Measurements from ENCODE around the gene LARGE2. TPM values are rescaled to one million over a fixed set of nuclear protein-coding genes. Genes with fewer than 3 reads are reported as not detected.
"Not testable (repeated sequence)": the region's sequence is repeated elsewhere in the genome, so short reads cannot be mapped to it uniquely, and the experiment has no call there.

The LARGE2 gene
- total RNA-seq, 6 experiments from 2014 or later, result 0.43 to 3.5 (median 2.4) TPM

DNA sequence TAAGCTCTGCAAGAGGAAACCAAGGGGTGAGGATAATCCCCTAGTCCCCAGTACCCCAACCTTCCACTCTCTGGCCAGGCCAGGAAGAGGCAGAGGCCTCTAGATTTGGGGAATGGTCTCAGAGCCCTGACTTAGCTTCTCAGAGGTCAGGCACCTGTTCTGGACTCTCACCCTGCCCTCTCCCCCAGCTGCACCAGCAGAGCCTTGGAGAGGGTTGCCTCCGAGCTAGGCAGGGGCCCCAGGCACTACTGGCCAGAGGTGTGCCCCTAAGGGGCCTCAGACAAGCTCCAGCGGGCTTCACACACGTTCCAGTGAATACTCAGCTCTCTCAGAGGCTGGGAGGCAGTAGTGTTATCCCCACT is 23.4 kb upstream of the LARGE2 start:
- no peak overlapping the region for H3K27ac ChIP-seq
- H3K27me3 ChIP-seq, result no peaks in the 10 kb centered on the region
- peaks cover 0 to 5% (median 2%) of the 10 kb centered on the region in 4 donors for H3K4me1 ChIP-seq
- ATAC-seq, result no peak
- WGBS (ENCODE audit: insufficient coverage, low coverage, low lambda C conversion rate, missing lambda C conversion rate), result 20% methylated on average over 1 of the region's 3 CpGs
- TF ChIP-seq POLR2A (IDR thresholded peaks at IDR 0.05) (no peak), CTCF (IDR thresholded peaks at IDR 0.05) (no peak)
- H3K36me3 ChIP-seq, result no peaks in the 10 kb centered on the region
- no peak overlapping the region for H3K4me3 ChIP-seq
- DNase-seq, result no peak
- no peaks in the 10 kb centered on the region for H3K9me3 ChIP-seq
- intact Hi-C loops (cut with DNase I), result no loop called here

DNA sequence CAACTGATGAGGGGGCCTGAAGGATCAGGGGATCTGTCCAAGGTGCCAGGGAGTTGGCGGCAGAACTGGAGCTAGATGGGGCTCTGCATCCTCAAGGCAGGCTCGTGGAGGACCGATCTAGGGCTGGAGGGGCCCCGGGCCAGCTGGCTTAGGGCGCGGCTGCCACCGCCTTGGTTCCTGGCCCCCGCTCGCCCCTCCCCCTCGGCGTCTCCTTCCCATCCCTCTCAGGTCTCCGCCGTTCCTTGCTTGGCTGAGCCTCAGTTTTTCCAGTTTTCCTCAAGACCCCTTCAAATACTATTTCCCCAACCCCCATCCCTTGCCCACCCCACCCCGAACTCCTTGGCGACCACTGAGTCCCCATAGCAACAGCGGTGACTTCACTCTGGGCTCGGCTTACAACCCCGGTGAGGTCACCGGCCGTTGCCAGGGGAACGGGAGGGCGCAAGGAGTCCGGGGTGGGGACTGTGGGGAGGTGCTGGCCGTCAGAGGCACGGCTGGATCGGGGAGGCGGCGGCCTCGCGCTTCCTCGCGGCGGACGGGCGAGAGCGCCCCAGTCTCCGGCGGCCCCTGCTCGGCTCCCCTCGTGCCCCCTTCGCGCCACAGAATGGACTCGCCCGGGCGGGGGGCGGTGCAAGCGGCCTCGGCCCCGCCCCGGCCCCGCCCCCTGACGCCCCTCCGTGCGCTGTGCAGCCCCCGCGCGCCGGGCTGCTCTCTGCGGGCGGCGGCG is 22.8 kb upstream of the LARGE2 start:
- H3K27ac ChIP-seq, result no peak overlapping the region
- ATAC-seq (peak; percentile 70 to 88 (median 77)), DNase-seq (peak; percentile 79 to 83 (median 80))
- H3K4me1 ChIP-seq, result peaks cover 0 to 5% (median 2%) of the 10 kb centered on the region in 4 donors
- H3K9me3 ChIP-seq, result no peaks in the 10 kb centered on the region
- WGBS (ENCODE audit: insufficient coverage, low coverage, low lambda C conversion rate, missing lambda C conversion rate), result 5% methylated on average over 16 of the region's 62 CpGs
- H3K4me3 ChIP-seq, result peak overlapping the region; percentile 42 to 59 (median 50)
- no peaks in the 10 kb centered on the region for H3K36me3 ChIP-seq
- no peak for TF ChIP-seq POLR2A (IDR thresholded peaks at IDR 0.05)
- no peak for TF ChIP-seq CTCF (IDR thresholded peaks at IDR 0.05)
- H3K27me3 ChIP-seq, result no peaks in the 10 kb centered on the region
- intact Hi-C loops (cut with DNase I), result no loop called here

DNA sequence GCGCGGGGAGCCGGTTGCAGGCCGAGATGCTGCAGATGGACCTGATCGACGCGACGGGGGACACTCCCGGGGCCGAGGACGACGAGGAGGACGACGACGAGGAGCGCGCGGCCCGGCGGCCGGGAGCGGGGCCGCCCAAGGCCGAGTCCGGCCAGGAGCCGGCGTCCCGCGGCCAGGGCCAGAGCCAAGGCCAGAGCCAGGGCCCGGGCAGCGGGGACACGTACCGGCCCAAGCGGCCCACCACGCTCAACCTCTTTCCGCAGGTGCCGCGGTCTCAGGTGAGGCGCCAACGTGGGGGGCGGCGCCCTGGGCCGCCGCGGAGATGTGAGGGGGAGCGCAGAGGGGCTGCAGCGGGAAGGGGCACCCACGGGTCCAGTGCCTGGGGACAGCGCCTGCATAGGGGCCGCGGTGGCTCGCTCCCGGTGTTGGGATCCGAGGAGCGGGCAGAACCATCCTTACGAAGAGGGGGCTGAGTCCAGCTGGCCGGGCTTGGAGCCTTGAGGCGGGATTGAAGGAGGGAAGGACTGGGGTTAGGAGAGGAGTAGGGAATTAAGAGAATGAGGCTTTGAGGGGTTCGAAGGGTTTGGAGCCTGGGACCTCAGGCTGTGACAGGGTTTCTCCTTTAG is 22.2 kb upstream of the LARGE2 start:
- H3K27me3 ChIP-seq; H3K27ac ChIP-seq; intact Hi-C loops (cut with DNase I); H3K36me3 ChIP-seq; H3K9me3 ChIP-seq; DNase-seq; H3K4me1 ChIP-seq: not testable (repeated sequence)
- peak; percentile 4 to 46 (median 23) for ATAC-seq
- peak overlapping the region; percentile 42 to 59 (median 50) for H3K4me3 ChIP-seq
- 24% methylated on average over 16 of the region's 59 CpGs for WGBS (ENCODE audit: insufficient coverage, low coverage, low lambda C conversion rate, missing lambda C conversion rate)

GRCh38 chr11:45900916-45901617 is 21.4 kb upstream of the LARGE2 start:
- H3K36me3 ChIP-seq, result no peaks in the 10 kb centered on the region

More at GRCh38 chr11:45900916-45901617, 21.4 kb upstream of the LARGE2 start:
- WGBS (ENCODE audit: insufficient coverage, low coverage, low lambda C conversion rate, missing lambda C conversion rate), result 63% methylated on average over 3 of the region's 8 CpGs
- no peak for DNase-seq
- ATAC-seq, result no peak
- Histone ChIP-seq H3K27ac (no peak overlapping the region), H3K4me3 (no peak overlapping the region), H3K4me1 (peaks cover 0 to 5% (median 2%) of the 10 kb centered on the region in 4 donors), H3K27me3 (no peaks in the 10 kb centered on the region), H3K9me3 (no peaks in the 10 kb centered on the region)
- intact Hi-C loops (cut with DNase I), result no loop called here
- TF ChIP-seq CTCF (IDR thresholded peaks at IDR 0.05), result no peak
- no peak for TF ChIP-seq POLR2A (IDR thresholded peaks at IDR 0.05)

Measured in right lobe of liver (tissue), 6 donors.